Measurements from ENCODE around the gene CYLD. TPM values are rescaled to one million over a fixed set of nuclear protein-coding genes. Genes with fewer than 3 reads are reported as not detected.

The CYLD gene
- total RNA-seq, 2 experiments from 2014 or later = 143 to 146 TPM

Other genes starting within 250 kb of the CYLD start
- 1 to 10 TPM in 1 of 2 experiments, under 1 TPM in 1; 0.73 to 1.9 TPM for gene NKD1, start 193.7 kb upstream of the CYLD start, total RNA-seq
- 10 to 100 TPM; 24.9 to 26.6 TPM for gene SNX20, start 60.8 kb upstream of the CYLD start, total RNA-seq
- 1 to 10 TPM; 2.3 to 3.8 TPM for gene NOD2, start 48.5 kb upstream of the CYLD start, total RNA-seq

All from activated CD8-positive, alpha-beta memory T cell treated with anti-CD3 and anti-CD28 coated beads for 36 hours (primary cell).